GM23248 (cell line): Measurements from ENCODE around the gene CREB5. TPM values are rescaled to one million over a fixed set of nuclear protein-coding genes. Genes with fewer than 3 reads are reported as not detected.

Source experiments
- DNase-seq: peaks from one replicate; pipeline ENCODE4 v3.0.0-alpha.2; 2015
- H2AFZ ChIP-seq: fragments of 200-600 bp; sonication (generic); 2 replicates; pipeline ENCODE4 v1.6.1; 2016; ENCODE audit warnings: antibody characterized with exemption
- H3F3A ChIP-seq: fragments of 200-600 bp; sonication (generic); 2 replicates; pipeline ENCODE4 v1.6.1; 2016; ENCODE audit warnings: mild to moderate bottlenecking, antibody characterized with exemption, mixed run types; ENCODE audit not compliant: insufficient read depth
- H3K27ac ChIP-seq: fragments of 200-600 bp; sonication (generic); 2 replicates; pipeline ENCODE4 v1.5.1; 2016; ENCODE audit warnings: mild to moderate bottlenecking
- H3K27me3 ChIP-seq: fragments of 200-600 bp; sonication (generic); replicated peaks from 2 replicates; pipeline ENCODE4 v1.6.1; 2016; ENCODE audit warnings: mild to moderate bottlenecking; ENCODE audit not compliant: insufficient read depth
- H3K36me3 ChIP-seq: fragments of 200-600 bp; sonication (generic); 2 replicates; pipeline ENCODE4 v1.6.1; 2016; ENCODE audit warnings: low read depth, mild to moderate bottlenecking
- H3K4me1 ChIP-seq: fragments of 200-600 bp; sonication (generic); 2 replicates; pipeline ENCODE4 v1.6.1; 2016; ENCODE audit warnings: mild to moderate bottlenecking; ENCODE audit not compliant: insufficient read depth
- H3K4me2 ChIP-seq: fragments of 200-600 bp; sonication (generic); one replicate; pipeline ENCODE4 v1.6.1; 2016; ENCODE audit warnings: mild to moderate bottlenecking; ENCODE audit not compliant: unreplicated experiment
- H3K4me3 ChIP-seq: fragments of 200-600 bp; sonication (generic); 2 replicates; pipeline ENCODE4 v1.5.1; 2016; ENCODE audit warnings: mild to moderate bottlenecking
- H3K79me2 ChIP-seq: fragments of 200-600 bp; sonication (generic); 2 replicates; pipeline ENCODE4 v1.6.1; 2016; ENCODE audit warnings: mild to moderate bottlenecking; ENCODE audit not compliant: insufficient read depth
- H3K9ac ChIP-seq: fragments of 200-600 bp; sonication (generic); 2 replicates; pipeline ENCODE4 v1.6.1; 2016; ENCODE audit warnings: mild to moderate bottlenecking
- H3K9me2 ChIP-seq: fragments of 200-600 bp; sonication (generic); 2 replicates; pipeline ENCODE4 v1.6.1; 2016; ENCODE audit warnings: mixed run types, mild to moderate bottlenecking, moderate library complexity; ENCODE audit not compliant: insufficient read depth
- H3K9me3 ChIP-seq: fragments of 200-600 bp; sonication (generic); one replicate; pipeline ENCODE4 v1.6.1; 2017; ENCODE audit warnings: low read depth
- H4K20me1 ChIP-seq: fragments of 200-600 bp; sonication (generic); 2 replicates; pipeline ENCODE4 v1.6.0; 2016; ENCODE audit not compliant: insufficient read depth
- EZH2 ChIP-seq: fragments of 200-600 bp; sonication (generic); IDR thresholded peaks from 2 replicates; pipeline ENCODE4 v1.6.1; 2018; ENCODE audit warnings: antibody characterized with exemption, mild to moderate bottlenecking; ENCODE audit not compliant: insufficient read depth, poor library complexity, severe bottlenecking
- EZH2phosphoT487 ChIP-seq: fragments of 200-600 bp; sonication (generic); IDR thresholded peaks from 2 replicates; pipeline ENCODE4 v1.6.1; 2018; ENCODE audit warnings: antibody characterized with exemption, moderate library complexity, mild to moderate bottlenecking, low read depth; ENCODE audit not compliant: insufficient read depth
- WGBS, 2 experiments: methylation state at CpG; one replicate each; pipeline ENCODE4 v1.1.6; 2015 to 2017; ENCODE audit warnings: low lambda C conversion rate in 2 of 2, low coverage in 1 of 2; ENCODE audit errors: missing lambda C conversion rate in 2 of 2; 5-methylcytosine and 5-hydroxymethylcytosine counted together
- in situ Hi-C: fragments of 300-500 bp; cut with MboI; formaldehyde crosslinking; loops from 2 replicates; pipeline ENCODE4 v1.15.0; 2020
- polyA plus RNA-seq: library from polyadenylated mRNA; unstranded; fragments of >200 nt; fragmentation: Nextera tagmentation; extraction: Ambion mirVana; gene quantifications from 2 replicates; pipeline ENCODE4 v1.2.1, GENCODE V29; 2016
- total RNA-seq: library from RNA; depleted of rRNA; stranded (reverse); fragments of >200 nt; shearing (Covaris generic); gene quantifications from 2 replicates; pipeline ENCODE4 v1.2.3, GENCODE V29; 2014

CREB5 gene
- total and polyA plus RNA-seq, 2 experiments from 2014 or later = 13.6 to 19.2 TPM

- DNase-seq = no peak
- no peaks in the 10 kb centered on the region for H3K36me3 ChIP-seq
- no peak overlapping the region for H3K27ac ChIP-seq
- H3F3A ChIP-seq = no peaks in the 10 kb centered on the region
- H3K4me1 ChIP-seq = peaks cover 10% of the 10 kb centered on the region
- H3K9me2 ChIP-seq = no peaks in the 10 kb centered on the region
- no peak overlapping the region for H3K9ac ChIP-seq
- no peak overlapping the region for H3K4me2 ChIP-seq
- no peak overlapping the region for H2AFZ ChIP-seq
- no peak overlapping the region for H3K4me3 ChIP-seq
- H3K79me2 ChIP-seq = no peaks in the 10 kb centered on the region
- no peak for TF ChIP-seq EZH2phosphoT487
- TF ChIP-seq EZH2 = no peak
- 90 to 92% methylated on average over 4 of the region's 4 CpGs for WGBS, 2 experiments
- no peaks in the 10 kb centered on the region for H3K27me3 ChIP-seq
- H3K9me3 ChIP-seq = no peaks in the 10 kb centered on the region
- in situ Hi-C loops = no loop called here
- no peaks in the 10 kb centered on the region for H4K20me1 ChIP-seq
These were observed 142.6 kb downstream of the CREB5 start for GRCh38 chr7:28554802-28555471.

- no peak overlapping the region for H3K4me3 ChIP-seq
- no peaks in the 10 kb centered on the region for H3K36me3 ChIP-seq
- no peak overlapping the region for H3K9ac ChIP-seq
- TF ChIP-seq EZH2 (no peak), EZH2phosphoT487 (no peak)
- no peak overlapping the region for H3K27ac ChIP-seq
- H3K79me2 ChIP-seq = no peaks in the 10 kb centered on the region
- peaks cover 7% of the 10 kb centered on the region for H3K4me1 ChIP-seq
- H3K4me2 ChIP-seq = no peak overlapping the region
- in situ Hi-C loops = no loop called here
- no peaks in the 10 kb centered on the region for H3K9me3 ChIP-seq
- H2AFZ ChIP-seq = no peak overlapping the region
- no peaks in the 10 kb centered on the region for H3K9me2 ChIP-seq
- no peaks in the 10 kb centered on the region for H4K20me1 ChIP-seq
- no peaks in the 10 kb centered on the region for H3K27me3 ChIP-seq
- no peaks in the 10 kb centered on the region for H3F3A ChIP-seq
- DNase-seq = no peak
- 91 to 95% methylated on average over 8 of the region's 8 CpGs for WGBS, 2 experiments
These were observed 143.7 kb downstream of the CREB5 start for GRCh38 chr7:28556025-28556424.

GRCh38 chr7:28556671-28557070 is 144.4 kb downstream of the CREB5 start:
- H3K79me2 ChIP-seq = no peaks in the 10 kb centered on the region
- no peak for DNase-seq
- H3K36me3 ChIP-seq = no peaks in the 10 kb centered on the region
- H3K9me2 ChIP-seq = no peaks in the 10 kb centered on the region
- in situ Hi-C loops = no loop called here
- peaks cover under 1% of the 10 kb centered on the region; the same call in 1 of the 2 replicates for H3K4me1 ChIP-seq
- no peaks in the 10 kb centered on the region for H3K27me3 ChIP-seq
- H3K4me2 ChIP-seq = no peak overlapping the region
- no peaks in the 10 kb centered on the region for H4K20me1 ChIP-seq
- no peaks in the 10 kb centered on the region for H3F3A ChIP-seq
- no peak overlapping the region for H2AFZ ChIP-seq
- no peak overlapping the region for H3K9ac ChIP-seq
- TF ChIP-seq EZH2 = no peak
- TF ChIP-seq EZH2phosphoT487 = no peak
- 74 to 89% methylated on average over 2 of the region's 2 CpGs for WGBS, 2 experiments
- no peak overlapping the region for H3K4me3 ChIP-seq
- H3K27ac ChIP-seq = no peak overlapping the region
- no peaks in the 10 kb centered on the region for H3K9me3 ChIP-seq

GRCh38 chr7:28558236-28558635 is 145.9 kb downstream of the CREB5 start:
- in situ Hi-C loops = no loop called here
- H4K20me1 ChIP-seq = no peaks in the 10 kb centered on the region
- no peak overlapping the region for H3K9ac ChIP-seq
- H3K4me2 ChIP-seq = no peak overlapping the region
- WGBS, 2 experiments = 93 to 95% methylated on average over 1 of the region's 1 CpG
- H3K9me3 ChIP-seq = no peaks in the 10 kb centered on the region
- no peaks in the 10 kb centered on the region for H3K79me2 ChIP-seq
- no peak overlapping the region for H3K4me3 ChIP-seq
- no peak overlapping the region for H3K27ac ChIP-seq
- H3K36me3 ChIP-seq = no peaks in the 10 kb centered on the region
- no peaks in the 10 kb centered on the region for H3K4me1 ChIP-seq
- TF ChIP-seq EZH2 (no peak), EZH2phosphoT487 (no peak)
- H2AFZ ChIP-seq = no peak overlapping the region
- no peak for DNase-seq
- H3K9me2 ChIP-seq = no peaks in the 10 kb centered on the region
- no peaks in the 10 kb centered on the region for H3F3A ChIP-seq
- no peaks in the 10 kb centered on the region for H3K27me3 ChIP-seq

- peaks cover 17% of the 10 kb centered on the region for H3F3A ChIP-seq
- H3K9ac ChIP-seq = no peak overlapping the region
- H3K9me3 ChIP-seq = no peaks in the 10 kb centered on the region
- WGBS, 2 experiments = 71 to 98% methylated on average over 9 to 38 of the region's 38 CpGs
- no peak for DNase-seq
- in situ Hi-C loops = no loop called here
- H3K9me2 ChIP-seq = no peaks in the 10 kb centered on the region
- no peak overlapping the region for H3K27ac ChIP-seq
- H4K20me1 ChIP-seq = no peaks in the 10 kb centered on the region
- no peak overlapping the region for H3K4me3 ChIP-seq
- H3K4me1 ChIP-seq = peaks cover 8% of the 10 kb centered on the region; the same call in 1 of the 2 replicates
- H3K4me2 ChIP-seq = no peak overlapping the region
- H3K27me3 ChIP-seq = no peaks in the 10 kb centered on the region
- H3K79me2 ChIP-seq = no peaks in the 10 kb centered on the region
- TF ChIP-seq EZH2phosphoT487 (no peak), EZH2 (no peak)
- no peak overlapping the region for H2AFZ ChIP-seq
- no peaks in the 10 kb centered on the region for H3K36me3 ChIP-seq
These were observed 148.4 kb downstream of the CREB5 start for GRCh38 chr7:28560767-28561166.
